Upper lobe of right lung (tissue), 1 donor: ENCODE measurements around the gene DCTD. TPM values are rescaled to one million over a fixed set of nuclear protein-coding genes. Genes with fewer than 3 reads are reported as not detected.

Experiments
- ATAC-seq: fragments of 200-7000 bp; cut with Tn5 transposase; one replicate; pipeline ENCODE4 v1.9.1; 2020; ENCODE audit warnings: mild to moderate bottlenecking, moderate library complexity
- DNase-seq: peaks from one replicate; pipeline ENCODE4 v3.0.0-alpha.2; 2020
- H3K27ac ChIP-seq: fragments of 200-600 bp; one replicate; pipeline ENCODE4 v1.8.0; 2022
- H3K27me3 ChIP-seq: fragments of 200-600 bp; one replicate; pipeline ENCODE4 v1.8.0; 2022; ENCODE audit warnings: mild to moderate bottlenecking
- H3K36me3 ChIP-seq: fragments of 200-600 bp; one replicate; pipeline ENCODE4 v1.8.0; 2022
- H3K4me1 ChIP-seq: fragments of 200-600 bp; one replicate; pipeline ENCODE4 v1.8.0; 2022
- H3K4me3 ChIP-seq: fragments of 200-600 bp; one replicate; pipeline ENCODE4 v1.8.0; 2022; ENCODE audit warnings: mild to moderate bottlenecking
- H3K9me3 ChIP-seq: fragments of 200-600 bp; one replicate; pipeline ENCODE4 v1.8.0; 2022
- CTCF ChIP-seq: fragments of 200-600 bp; IDR thresholded peaks from one replicate; pipeline ENCODE4 v1.8.0; 2022; ENCODE audit warnings: antibody characterized with exemption
- intact Hi-C: fragments of 100-400 bp; cut with DNase I; formaldehyde crosslinking; loops from one replicate; pipeline ENCODE4 v1.11.0; 2022
- total RNA-seq: library from RNA; stranded (reverse); fragmentation: NEBNext Ultra II Directional; extraction: Animal tissue kit (Norgen Biotek cat#: 25700); gene quantifications from one replicate; pipeline ENCODE4 v1.2.1, GENCODE V29; 2021
- donor health status: DM: no; HTN: yes; CAD: no; lungs with severe emphysema.

DCTD gene
- total RNA-seq, 1 donor from 2014 or later: 88.6 TPM

- H3K36me3 ChIP-seq: no peaks in the 10 kb centered on the region
- H3K9me3 ChIP-seq: no peaks in the 10 kb centered on the region
- peaks cover 17% of the 10 kb centered on the region for H3K4me1 ChIP-seq
- no peak for TF ChIP-seq CTCF
- intact Hi-C loops: no loop called here
- DNase-seq (no peak), ATAC-seq (no peak)
- no peak overlapping the region for H3K27ac ChIP-seq
- H3K27me3 ChIP-seq: no peaks in the 10 kb centered on the region
- no peak overlapping the region for H3K4me3 ChIP-seq
Measured at GRCh38 chr4:182920676-182921075, 3.5 kb upstream of the DCTD start.

GRCh38 chr4:182918791-182919302 lies 1.7 kb upstream of the DCTD start:
- Histone ChIP-seq H3K36me3 (peaks cover 15% of the 10 kb centered on the region), H3K27me3 (no peaks in the 10 kb centered on the region), H3K27ac (peak overlapping the region; percentile 97), H3K4me1 (peaks cover 17% of the 10 kb centered on the region), H3K9me3 (no peaks in the 10 kb centered on the region), H3K4me3 (no peak overlapping the region)
- no peak for DNase-seq
- TF ChIP-seq CTCF: no peak
- intact Hi-C loops: no loop called here
- ATAC-seq: no peak

GRCh38 chr4:182918044-182918607 lies 940 bp upstream of the DCTD start:
- intact Hi-C loops: no loop called here
- TF ChIP-seq CTCF: no peak
- DNase-seq (no peak), ATAC-seq (no peak)
- Histone ChIP-seq H3K4me1 (peaks cover 17% of the 10 kb centered on the region), H3K4me3 (peak overlapping the region; percentile 80), H3K9me3 (no peaks in the 10 kb centered on the region), H3K36me3 (peaks cover 22% of the 10 kb centered on the region), H3K27me3 (no peaks in the 10 kb centered on the region), H3K27ac (peak overlapping the region; percentile 97)

GRCh38 chr4:182916483-182917181 lies 554 bp downstream of the DCTD start:
- Histone ChIP-seq H3K9me3 (no peaks in the 10 kb centered on the region), H3K36me3 (peaks cover 35% of the 10 kb centered on the region), H3K27me3 (no peaks in the 10 kb centered on the region), H3K4me3 (peak overlapping the region; percentile 80), H3K4me1 (peaks cover 17% of the 10 kb centered on the region), H3K27ac (peak overlapping the region; percentile 94)
- DNase-seq (peak; percentile 86), ATAC-seq (peak; percentile 70)
- intact Hi-C loops: no loop called here
- TF ChIP-seq CTCF: no peak

- Histone ChIP-seq H3K4me3 (no peak overlapping the region), H3K9me3 (no peaks in the 10 kb centered on the region), H3K4me1 (peaks cover 17% of the 10 kb centered on the region), H3K27me3 (no peaks in the 10 kb centered on the region), H3K36me3 (peaks cover 58% of the 10 kb centered on the region), H3K27ac (no peak overlapping the region)
- ATAC-seq (no peak), DNase-seq (no peak)
- no peak for TF ChIP-seq CTCF
- intact Hi-C loops: no loop called here
Measured at GRCh38 chr4:182914357-182914756, 2.8 kb downstream of the DCTD start.
